Measurements from ENCODE around the gene CYS1.
"Not testable (repeated sequence)": the region's sequence is repeated elsewhere in the genome, so short reads cannot be mapped to it uniquely, and the experiment has no call there.

The CYS1 gene

DNA sequence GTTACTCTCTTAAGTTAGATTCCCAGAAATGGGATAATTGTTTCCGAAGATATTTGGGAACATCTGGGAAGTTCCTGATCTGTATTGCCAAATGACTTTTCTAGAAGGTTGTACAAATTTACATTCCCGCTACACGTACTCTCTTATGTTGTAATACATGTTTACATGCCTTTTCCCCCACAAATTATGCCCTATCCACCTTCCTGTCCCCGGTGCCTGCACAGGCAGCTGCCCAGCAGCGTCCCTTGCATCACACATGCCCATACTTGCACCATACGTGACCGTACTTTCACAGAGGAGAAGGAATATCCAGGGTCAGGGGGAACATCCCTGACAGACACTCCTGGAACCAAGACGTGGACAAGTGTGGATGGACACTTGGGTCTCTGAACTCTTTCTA lies 61.0 kb downstream of the CYS1 start:
- POLR2A ChIA-PET: no interaction called here
- no peak for DNase-seq (ENCODE audit: low read depth, low spot score)
- TF ChIP-seq CTCF (IDR thresholded peaks at IDR 0.05; ENCODE audit: insufficient read depth, low read length, missing control alignments): no peak
- H3K4me3 ChIP-seq (ENCODE audit: low read depth, low read length): no peak overlapping the region
- CTCF ChIA-PET: interaction anchor here (0.9 to 1.3 kb wide), 3 partner anchors 30 to 175 kb away, joined by 3 read pairs; no protein-coding TSS in a partner anchor

DNA sequence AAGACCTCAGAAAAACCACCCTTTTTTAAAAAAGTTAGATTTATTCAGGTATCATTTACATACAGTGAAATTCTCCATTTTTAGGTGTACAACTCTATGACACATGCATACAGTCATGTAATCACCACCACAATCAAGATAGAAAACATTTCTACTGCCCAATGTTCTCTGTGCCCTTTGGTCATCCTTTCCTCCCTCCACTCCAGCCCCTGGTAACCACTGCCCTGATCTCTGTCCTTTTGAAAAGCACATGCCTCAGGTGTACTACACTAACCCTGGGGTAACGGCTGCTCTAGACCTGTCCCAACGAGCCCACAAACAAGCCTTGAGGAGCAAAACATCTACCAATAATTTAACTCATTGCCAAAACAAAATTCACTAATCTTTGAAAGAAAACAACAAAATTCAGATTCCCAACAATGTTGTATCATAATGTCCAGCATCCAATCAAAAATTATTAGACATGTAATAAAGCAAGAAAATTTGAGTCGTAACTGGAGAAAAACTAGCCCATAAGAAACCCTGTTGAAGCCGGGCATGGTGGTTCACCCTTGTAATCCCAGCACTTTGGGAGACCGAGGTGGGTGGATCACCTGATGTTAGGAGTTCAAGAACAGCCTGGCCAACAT lies 62.8 kb downstream of the CYS1 start:
- no peak overlapping the region for H3K4me3 ChIP-seq (ENCODE audit: low read depth, low read length)
- no peak for TF ChIP-seq CTCF (IDR thresholded peaks at IDR 0.05; ENCODE audit: insufficient read depth, low read length, missing control alignments)
- CTCF ChIA-PET: no interaction called here
- POLR2A ChIA-PET: no interaction called here
- DNase-seq (ENCODE audit: low read depth, low spot score): no peak

GRCh38 chr2:10016802-10017258 lies 63.4 kb downstream of the CYS1 start:
- ChIA-PET POLR2A (no interaction called here), CTCF (interaction anchor here (0.6 to 1.0 kb wide), 3 partner anchors 8 to 246 kb away, joined by 3 read pairs; no protein-coding TSS in a partner anchor)
- no peak for TF ChIP-seq CTCF (IDR thresholded peaks at IDR 0.05; ENCODE audit: insufficient read depth, low read length, missing control alignments)
- DNase-seq (ENCODE audit: low read depth, low spot score): no peak
- no peak overlapping the region for H3K4me3 ChIP-seq (ENCODE audit: low read depth, low read length)

- H3K4me3 ChIP-seq (ENCODE audit: low read depth, low read length): no peak overlapping the region
- no peak for DNase-seq (ENCODE audit: low read depth, low spot score)
- ChIA-PET POLR2A (no interaction called here), CTCF (interaction anchor here (0.6 to 1.0 kb wide), 3 partner anchors 8 to 245 kb away, joined by 3 read pairs; no protein-coding TSS in a partner anchor)
- TF ChIP-seq CTCF (IDR thresholded peaks at IDR 0.05; ENCODE audit: insufficient read depth, low read length, missing control alignments): no peak
These were observed 64.0 kb downstream of the CYS1 start for GRCh38 chr2:10016001-10016801.

DNA sequence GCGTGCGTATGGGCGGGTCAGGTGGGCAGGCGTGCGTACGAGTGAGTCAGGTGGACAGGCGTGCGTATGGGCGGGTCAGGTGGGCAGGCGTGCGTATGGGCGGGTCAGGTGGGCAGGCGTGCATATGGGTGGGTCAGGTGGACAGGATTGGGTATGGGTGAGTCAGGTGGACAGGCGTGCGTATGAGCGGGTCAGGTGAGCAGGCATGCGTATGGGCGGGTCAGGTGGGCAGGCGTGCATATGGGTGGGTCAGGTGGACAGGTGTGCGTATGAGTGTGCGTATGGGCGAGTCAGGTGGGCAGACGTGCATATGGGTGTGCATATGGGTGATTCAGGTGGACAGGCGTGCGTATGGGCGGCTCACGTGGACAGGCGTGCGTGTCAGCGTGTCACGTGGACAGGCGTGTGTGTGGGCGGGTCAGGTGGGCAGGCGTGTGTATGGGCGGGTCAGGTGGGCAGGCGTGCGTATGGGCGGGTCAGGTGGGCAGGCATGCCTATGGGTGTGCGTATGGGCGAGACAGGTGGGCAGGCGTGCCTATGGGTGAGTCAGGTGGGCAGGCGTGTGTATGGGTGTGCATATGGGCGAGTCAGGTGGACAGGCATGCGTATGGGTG lies 64.7 kb downstream of the CYS1 start:
- CTCF ChIA-PET; DNase-seq (ENCODE audit: low read depth, low spot score); POLR2A ChIA-PET; H3K4me3 ChIP-seq (ENCODE audit: low read depth, low read length): not testable (repeated sequence)

DNA sequence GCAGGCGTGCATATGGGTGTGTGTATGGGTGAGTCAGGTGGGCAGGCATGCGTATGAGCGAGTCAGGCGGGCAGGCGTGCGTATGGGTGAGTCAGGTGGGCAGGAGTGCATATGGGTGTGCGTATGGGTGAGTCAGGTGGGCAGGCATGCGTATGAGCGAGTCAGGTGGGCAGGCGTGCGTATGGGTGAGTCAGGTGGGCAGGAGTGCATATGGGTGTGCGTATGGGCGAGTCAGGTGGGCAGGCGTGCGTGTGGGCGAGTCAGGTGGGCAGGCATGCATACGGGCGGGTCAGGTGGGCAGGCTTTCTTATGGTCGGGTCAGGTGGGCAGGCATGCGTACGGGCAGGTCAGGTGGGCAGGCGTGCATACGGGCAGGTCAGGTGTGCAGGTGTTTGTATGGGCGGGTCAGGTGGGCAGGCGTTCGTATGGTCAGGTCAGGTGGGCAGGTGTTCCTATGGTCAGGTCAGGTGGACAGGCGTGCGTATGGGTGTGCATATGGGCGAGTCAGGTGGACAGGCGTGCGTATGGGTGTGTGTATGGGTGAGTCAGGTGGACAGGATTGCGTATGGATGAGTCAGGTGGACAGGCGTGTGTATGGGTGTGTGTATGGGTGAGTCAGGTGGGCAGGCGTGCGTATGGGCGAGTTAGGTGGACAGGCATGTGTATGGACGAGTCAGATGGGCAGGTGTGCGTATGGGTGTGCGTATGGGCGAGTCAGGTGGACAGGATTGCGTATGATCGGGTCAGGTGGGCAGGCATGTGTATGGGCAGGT lies 65.6 kb downstream of the CYS1 start:
- no peak overlapping the region for H3K4me3 ChIP-seq (ENCODE audit: low read depth, low read length)
- POLR2A ChIA-PET: no interaction called here
- CTCF ChIA-PET: no interaction called here
- no peak for DNase-seq (ENCODE audit: low read depth, low spot score)
- TF ChIP-seq CTCF (IDR thresholded peaks at IDR 0.05; ENCODE audit: insufficient read depth, low read length, missing control alignments): no peak

- POLR2A ChIA-PET; CTCF ChIA-PET; H3K4me3 ChIP-seq (ENCODE audit: low read depth, low read length); DNase-seq (ENCODE audit: low read depth, low spot score): not testable (repeated sequence)
These were observed 66.4 kb downstream of the CYS1 start for GRCh38 chr2:10013651-10014417.

All from AG04449 (cell line).